D721Med (cell line): ENCODE measurements around the gene LLGL1.

Source experiments
- DNase-seq: peaks from one replicate; pipeline ENCODE4 v3.0.0; 2011; ENCODE audit warnings: low spot score; ENCODE audit not compliant: insufficient read length
- FAIRE-seq: peaks from 2 replicates; lab custom pipeline; 2011; peaks lifted over from hg19 to GRCh38; lab: Jason Lieb, UNC
- CTCF ChIP-seq: IDR thresholded peaks from 2 replicates; pipeline ENCODE4 v1.5.1; 2012; ENCODE audit warnings: mild to moderate bottlenecking, control low read depth; ENCODE audit not compliant: insufficient read depth; ENCODE audit errors: missing control alignments

The LLGL1 gene

GRCh38 chr17:18235743-18236256 lies 10.4 kb downstream of the LLGL1 start:
- DNase-seq: no peak
- FAIRE-seq: no peak
- TF ChIP-seq CTCF: no peak

- DNase-seq (no peak), FAIRE-seq (no peak)
- TF ChIP-seq CTCF: no peak
Measured at GRCh38 chr17:18236494-18236893, 11.1 kb downstream of the LLGL1 start.

- FAIRE-seq: no peak
- no peak for DNase-seq
- no peak for TF ChIP-seq CTCF
Measured at GRCh38 chr17:18237461-18237860, 12.0 kb downstream of the LLGL1 start.

- TF ChIP-seq CTCF: no peak
- FAIRE-seq (no peak), DNase-seq (no peak)
Measured at GRCh38 chr17:18238299-18238698, 12.9 kb downstream of the LLGL1 start.

GRCh38 chr17:18240449-18240848 lies 15.0 kb downstream of the LLGL1 start:
- DNase-seq: no peak
- no peak for TF ChIP-seq CTCF
- FAIRE-seq: no peak

- FAIRE-seq (no peak), DNase-seq (no peak)
- no peak for TF ChIP-seq CTCF
Measured at GRCh38 chr17:18241229-18241871, 15.9 kb downstream of the LLGL1 start.

GRCh38 chr17:18245038-18245776 lies 19.8 kb downstream of the LLGL1 start:
- FAIRE-seq (no peak), DNase-seq (no peak)
- no peak for TF ChIP-seq CTCF
